Central memory CD8-positive, alpha-beta T cell (primary cell): Measurements from ENCODE around the gene FUZ.

ENCODE experiments used
- ATAC-seq: fragments of 150-1000 bp; cut with Tn5 transposase; replicated peaks from 2 replicates; pipeline ENCODE4 v1.10.0; 2022; ENCODE audit warnings: mild to moderate bottlenecking, moderate FRiP score, moderate number of reproducible peaks; ENCODE audit not compliant: poor library complexity, severe bottlenecking; ENCODE audit errors: extremely low read depth
- DNase-seq, 2 donors: peaks; one replicate each; pipeline ENCODE4 v3.0.0; 2021; ENCODE audit warnings: low spot score in 2 of 2
- H3K27ac Mint-ChIP-seq: one replicate; pipeline ENCODE4 v1.8.0; 2022; ENCODE audit warnings: low read depth, mild to moderate bottlenecking, moderate library complexity, mixed read lengths
- H3K27me3 Mint-ChIP-seq: one replicate; pipeline ENCODE4 v1.8.0; 2022; ENCODE audit warnings: mixed read lengths
- H3K36me3 Mint-ChIP-seq: one replicate; pipeline ENCODE4 v1.8.0; 2022; ENCODE audit warnings: mild to moderate bottlenecking, moderate library complexity, mixed read lengths; ENCODE audit not compliant: insufficient read depth
- H3K4me1 Mint-ChIP-seq: one replicate; pipeline ENCODE4 v1.8.0; 2022; ENCODE audit warnings: mixed read lengths
- H3K4me3 Mint-ChIP-seq: one replicate; pipeline ENCODE4 v1.8.0; 2022; ENCODE audit warnings: mild to moderate bottlenecking, moderate library complexity, mixed read lengths
- H3K9me3 Mint-ChIP-seq: one replicate; pipeline ENCODE4 v1.8.0; 2022; ENCODE audit warnings: mixed read lengths

The FUZ gene

DNA sequence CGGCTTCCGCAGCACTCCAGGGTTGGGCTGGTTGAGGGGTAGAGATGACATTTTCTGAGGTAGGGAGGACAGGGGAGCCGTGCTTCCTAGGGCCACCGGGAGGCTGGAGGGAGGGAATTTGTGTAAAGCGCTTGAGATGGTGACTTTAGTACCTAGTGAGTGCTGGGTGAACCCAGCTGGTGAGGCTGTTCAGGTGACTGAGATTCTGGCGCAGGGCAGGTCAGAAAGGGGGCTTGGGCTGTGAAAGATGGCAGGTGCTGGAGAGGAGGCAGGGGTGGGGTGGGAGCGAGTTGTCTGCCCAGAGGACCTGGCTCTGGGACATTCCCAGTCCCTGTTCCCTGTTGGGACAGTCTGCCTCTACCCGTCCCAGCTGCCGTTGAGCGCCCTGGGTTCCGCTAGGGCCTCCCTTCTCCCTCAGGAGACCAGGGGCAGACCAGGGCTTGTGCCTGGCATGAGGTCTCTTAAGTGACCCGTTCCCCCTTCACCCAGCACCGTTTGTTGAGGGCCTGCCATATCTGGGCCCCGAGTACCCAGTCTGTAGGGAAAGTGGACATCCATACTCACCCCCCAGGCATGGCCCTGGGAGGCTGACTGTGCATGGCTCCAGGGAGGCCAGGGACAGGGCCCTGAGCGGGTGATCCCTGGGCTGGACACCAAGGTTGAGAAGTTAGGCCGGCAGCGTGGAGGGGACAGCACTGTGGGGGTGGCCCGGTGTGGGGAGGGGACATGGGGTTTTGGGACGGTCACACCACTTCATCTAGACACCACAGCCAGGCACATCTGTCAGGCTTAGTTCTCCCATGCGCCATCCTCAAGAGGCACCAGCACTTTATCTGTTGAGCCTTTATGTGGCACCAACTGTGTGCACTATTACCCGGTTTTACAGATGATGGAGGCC, 42.8 kb upstream of the FUZ start:
- DNase-seq (no peak), ATAC-seq (no peak)
- Mint-ChIP-seq H3K4me1 (peaks cover 11% of the 10 kb centered on the region), H3K27me3 (no peaks in the 10 kb centered on the region), H3K36me3 (peaks cover 22% of the 10 kb centered on the region), H3K27ac (peak overlapping the region; percentile 79), H3K9me3 (no peaks in the 10 kb centered on the region), H3K4me3 (no peak overlapping the region)

DNA sequence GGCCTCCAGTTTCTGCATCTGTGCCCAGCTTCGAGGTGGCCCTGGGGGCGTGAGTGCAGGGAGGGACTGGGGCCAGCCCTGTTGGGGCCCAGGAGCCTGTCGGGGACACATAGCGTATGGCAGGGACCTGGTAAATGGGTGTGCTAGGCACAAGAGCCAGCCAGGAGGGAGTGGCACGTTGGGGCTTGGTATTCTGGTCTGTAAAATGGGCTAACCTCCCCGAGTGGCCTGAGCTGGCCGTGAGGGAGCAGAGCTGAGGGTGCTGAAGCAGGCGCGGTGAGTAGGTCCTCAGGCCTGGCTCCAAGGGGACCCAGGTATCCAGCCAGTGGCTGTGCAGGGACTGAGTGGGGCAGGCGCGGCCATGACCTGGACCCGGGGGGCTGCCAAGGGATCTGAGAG, 42.2 kb upstream of the FUZ start:
- Mint-ChIP-seq H3K27ac (peak overlapping the region; percentile 79), H3K4me3 (no peak overlapping the region), H3K36me3 (peaks cover 21% of the 10 kb centered on the region), H3K4me1 (peaks cover 16% of the 10 kb centered on the region), H3K27me3 (no peaks in the 10 kb centered on the region), H3K9me3 (no peaks in the 10 kb centered on the region)
- DNase-seq (no peak), ATAC-seq (no peak)

DNA sequence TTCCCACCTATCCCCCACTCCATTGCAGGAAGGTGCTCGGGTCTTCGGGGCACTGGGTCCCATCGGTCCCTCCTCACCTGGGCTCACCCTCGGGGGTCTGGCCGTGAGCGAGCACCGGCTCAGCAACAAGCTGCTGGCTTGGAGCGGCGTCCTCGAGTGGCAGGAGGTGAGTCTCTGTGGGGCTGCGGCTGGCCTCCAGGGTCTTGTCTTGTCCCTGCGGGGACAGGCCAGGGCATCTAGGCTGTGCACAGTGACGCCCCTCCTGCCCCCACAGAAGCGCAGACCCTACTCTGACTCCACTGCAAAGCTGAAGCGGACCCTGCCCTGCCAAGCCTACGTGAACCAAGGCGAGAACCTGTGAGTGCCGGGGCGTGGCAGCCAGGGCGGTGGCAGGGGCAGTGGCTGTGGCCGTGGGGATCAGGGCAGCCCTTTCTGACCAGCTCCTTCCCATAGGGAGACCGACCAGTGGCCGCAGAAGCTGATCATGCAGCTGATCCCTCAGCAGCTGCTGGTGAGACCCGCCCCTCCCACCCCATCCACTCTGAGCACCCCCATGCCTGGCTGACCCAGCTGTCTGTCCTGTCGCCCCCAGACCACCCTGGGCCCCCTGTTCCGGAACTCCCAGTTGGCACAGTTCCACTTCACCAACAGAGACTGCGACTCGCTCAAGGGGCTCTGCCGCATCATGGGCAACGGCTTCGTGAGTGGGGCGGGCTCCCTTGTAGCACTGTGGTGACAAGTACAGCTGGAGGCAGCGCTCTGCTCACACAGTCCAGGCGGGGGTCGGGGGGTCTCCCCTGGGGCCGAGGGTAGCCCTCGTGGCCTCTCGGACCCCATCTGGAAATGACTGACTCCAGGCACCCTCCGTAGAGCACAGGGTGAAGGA, 41.5 kb upstream of the FUZ start:
- DNase-seq = no peak
- Mint-ChIP-seq H3K4me1 (peaks cover 22% of the 10 kb centered on the region), H3K4me3 (no peak overlapping the region), H3K36me3 (peaks cover 21% of the 10 kb centered on the region), H3K9me3 (no peaks in the 10 kb centered on the region), H3K27me3 (no peaks in the 10 kb centered on the region), H3K27ac (peak overlapping the region; percentile 79)
- ATAC-seq = no peak

DNA sequence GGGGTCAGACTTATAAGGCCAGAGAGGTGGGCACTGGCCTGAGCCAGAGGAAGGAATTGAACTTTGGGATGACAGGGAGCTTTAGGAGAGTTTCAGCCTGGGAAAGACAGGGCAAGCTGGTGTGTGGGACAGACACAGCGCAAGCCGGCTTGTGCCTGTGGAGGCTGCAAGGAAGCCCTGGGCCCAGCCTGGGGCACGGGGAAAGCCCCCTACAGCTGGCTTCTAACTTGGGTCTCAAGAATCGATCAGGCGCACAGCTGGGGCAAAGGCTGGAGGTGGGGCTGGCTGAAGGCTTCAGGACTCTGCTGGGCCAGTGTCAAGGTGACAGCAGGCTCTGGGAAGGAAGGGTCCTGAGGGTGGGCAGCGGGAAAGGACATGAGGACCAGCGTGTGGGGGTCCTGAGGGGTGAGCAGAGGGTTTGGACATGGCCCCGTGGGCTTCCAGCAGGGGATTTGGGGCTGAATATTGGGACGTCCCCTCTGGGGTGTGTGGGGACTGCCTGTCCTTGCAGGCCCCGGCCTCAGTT, 40.8 kb upstream of the FUZ start:
- Mint-ChIP-seq H3K4me1 (peaks cover 27% of the 10 kb centered on the region), H3K36me3 (peaks cover 21% of the 10 kb centered on the region), H3K27ac (no peak overlapping the region), H3K27me3 (no peaks in the 10 kb centered on the region), H3K9me3 (peaks cover 4% of the 10 kb centered on the region), H3K4me3 (peak overlapping the region; percentile 3)
- no peak for ATAC-seq
- DNase-seq = no peak

DNA sequence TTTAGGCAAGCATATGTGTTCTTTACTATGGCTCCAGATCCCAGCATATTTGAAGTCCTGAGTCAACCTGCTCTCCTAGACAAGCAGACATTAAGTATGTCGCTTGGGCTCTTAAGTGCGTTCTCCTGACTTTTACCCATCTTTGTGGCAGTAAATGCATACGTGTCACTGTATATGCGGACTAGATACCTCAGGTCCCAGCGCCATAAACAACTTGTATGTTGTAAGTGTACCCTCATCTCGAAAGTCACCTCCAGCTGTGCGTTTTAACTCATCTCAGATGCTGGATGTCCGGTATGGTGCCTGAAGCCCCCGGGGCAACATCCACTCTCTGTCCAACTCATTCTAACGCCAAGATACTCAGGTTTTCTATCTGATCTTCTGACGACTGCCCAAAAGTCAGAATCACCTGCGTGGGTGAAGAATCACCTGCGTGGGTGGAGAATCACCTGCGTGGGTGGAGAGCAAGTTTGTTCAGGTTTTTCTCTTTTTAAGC, 39.6 kb upstream of the FUZ start:
- Mint-ChIP-seq H3K9me3 (peaks cover 5% of the 10 kb centered on the region), H3K27me3 (no peaks in the 10 kb centered on the region), H3K27ac (peak overlapping the region; percentile 69), H3K36me3 (peaks cover 16% of the 10 kb centered on the region), H3K4me3 (peak overlapping the region; percentile 85), H3K4me1 (peaks cover 38% of the 10 kb centered on the region)
- ATAC-seq = no peak
- no peak for DNase-seq

DNA sequence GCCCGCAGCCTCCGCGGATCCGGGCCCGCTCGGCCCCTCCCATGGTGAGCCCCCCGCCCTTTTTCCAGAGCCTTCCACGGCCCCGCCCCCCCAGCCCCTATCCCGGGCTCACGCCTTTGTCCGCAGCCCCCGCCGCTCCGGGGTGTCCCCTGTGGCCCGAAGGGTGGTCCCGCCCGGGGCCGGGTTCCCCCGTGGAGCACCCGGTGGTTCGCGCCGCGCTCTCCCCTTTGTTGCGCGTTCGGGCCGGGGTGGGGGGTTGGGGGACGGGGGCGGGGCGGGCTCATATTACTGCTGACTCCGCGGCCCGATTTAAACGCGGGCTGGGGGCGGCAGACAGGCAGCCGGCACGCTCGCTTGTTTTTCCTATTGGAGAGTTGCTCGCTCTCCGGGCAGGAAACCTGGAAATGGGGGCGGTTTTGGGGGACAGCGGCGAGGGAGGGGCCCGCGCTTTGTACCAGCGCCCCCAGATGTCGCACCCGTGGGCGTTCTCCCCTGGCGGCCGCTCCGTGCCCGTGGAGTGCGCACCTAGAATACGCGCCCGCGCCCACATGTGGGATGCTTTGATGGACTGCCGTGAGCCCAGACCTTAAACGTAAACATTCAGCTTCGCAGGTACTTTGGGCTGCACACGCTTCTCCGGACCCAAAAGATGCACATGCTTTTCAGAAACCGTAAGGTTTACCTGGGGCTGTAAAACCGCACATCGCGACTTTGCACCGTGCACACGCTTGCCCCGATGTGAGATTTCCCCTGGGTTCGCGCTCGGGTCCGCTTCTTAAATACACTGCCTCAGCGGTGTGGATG, 38.6 kb upstream of the FUZ start:
- DNase-seq (no peak), ATAC-seq (no peak)
- Mint-ChIP-seq H3K4me3 (peak overlapping the region; percentile 85), H3K4me1 (peaks cover 38% of the 10 kb centered on the region), H3K36me3 (peaks cover 17% of the 10 kb centered on the region), H3K9me3 (peaks cover 5% of the 10 kb centered on the region), H3K27me3 (no peaks in the 10 kb centered on the region), H3K27ac (peak overlapping the region; percentile 69)

DNA sequence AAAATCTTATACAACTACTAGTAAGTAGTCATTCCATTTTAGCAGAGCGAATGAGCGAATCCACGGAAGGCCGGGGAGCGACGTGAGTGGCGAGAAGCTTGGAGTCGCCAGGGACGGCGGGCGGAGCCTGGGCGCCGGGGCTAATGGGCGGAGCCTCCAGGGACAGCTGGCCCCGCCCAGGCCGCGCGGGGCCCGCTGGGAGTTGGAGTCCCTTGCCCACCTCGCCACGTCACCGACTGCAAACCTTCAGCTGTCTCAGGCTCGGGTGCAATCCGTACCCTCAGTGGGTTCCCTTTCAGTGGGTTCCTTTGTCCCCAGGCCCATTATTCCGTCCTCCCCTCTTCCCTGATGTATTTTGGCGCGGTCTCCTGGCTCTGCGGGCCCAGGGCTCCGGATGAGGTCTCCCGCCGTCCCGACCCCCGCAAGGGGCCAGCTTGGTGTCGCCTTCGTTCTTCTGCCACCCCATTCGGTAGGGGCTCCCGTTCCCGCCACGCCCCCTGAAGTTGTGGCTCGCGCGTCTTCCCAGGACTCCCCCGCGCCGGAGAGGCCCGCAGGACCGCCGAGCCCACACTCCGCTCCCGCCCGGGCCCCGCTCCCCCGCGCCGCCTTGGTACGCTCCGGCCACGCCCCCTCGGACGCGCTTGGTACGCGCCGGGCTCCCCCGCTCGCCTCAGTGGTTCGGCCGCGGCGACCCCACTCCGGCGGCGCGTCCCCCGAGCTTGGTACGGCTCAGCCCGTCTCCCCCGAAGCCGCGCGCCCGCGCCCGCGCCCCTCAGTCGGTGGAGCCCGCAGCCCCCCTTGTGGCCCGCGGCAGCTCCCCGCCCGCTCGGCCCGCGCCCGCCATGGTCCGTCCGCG, 37.6 kb upstream of the FUZ start, which contains the start of gene PTOV1:
TSS of gene PTOV1 (plus strand) at position 673 of the 856 bp plus-strand sequence.
- no peaks in the 10 kb centered on the region for H3K27me3 Mint-ChIP-seq
- peak within 1 kb of the TSS; percentile 85 for H3K4me3 Mint-ChIP-seq
- peak within 1 kb of the TSS; percentile 74 for H3K27ac Mint-ChIP-seq
- ATAC-seq = peak; percentile 89
- H3K9me3 Mint-ChIP-seq = peaks cover 5% of the 10 kb centered on the region
- H3K36me3 Mint-ChIP-seq = peaks cover 14% of the 10 kb centered on the region
- H3K4me1 Mint-ChIP-seq = peaks cover 38% of the 10 kb centered on the region
- peak; percentile 78 to 86 for DNase-seq

DNA sequence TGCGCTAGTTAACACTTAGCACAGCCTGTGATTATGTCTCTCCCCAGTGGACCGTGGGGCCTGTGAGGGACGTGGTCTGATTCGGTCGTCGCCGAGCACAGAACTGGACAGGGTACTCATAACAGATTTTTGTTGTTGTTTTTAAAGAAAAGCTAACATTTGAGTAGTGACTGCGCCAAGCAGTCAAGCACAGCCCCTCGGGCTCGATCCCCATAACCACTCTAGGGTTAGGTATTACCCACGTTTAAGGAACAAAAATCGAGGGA, 37.1 kb upstream of the FUZ start:
- no peaks in the 10 kb centered on the region for H3K27me3 Mint-ChIP-seq
- peaks cover 38% of the 10 kb centered on the region for H3K4me1 Mint-ChIP-seq
- H3K27ac Mint-ChIP-seq = peak overlapping the region; percentile 74
- DNase-seq = no peak
- H3K9me3 Mint-ChIP-seq = peaks cover 5% of the 10 kb centered on the region
- peak overlapping the region; percentile 85 for H3K4me3 Mint-ChIP-seq
- no peak for ATAC-seq
- H3K36me3 Mint-ChIP-seq = peaks cover 11% of the 10 kb centered on the region

DNA sequence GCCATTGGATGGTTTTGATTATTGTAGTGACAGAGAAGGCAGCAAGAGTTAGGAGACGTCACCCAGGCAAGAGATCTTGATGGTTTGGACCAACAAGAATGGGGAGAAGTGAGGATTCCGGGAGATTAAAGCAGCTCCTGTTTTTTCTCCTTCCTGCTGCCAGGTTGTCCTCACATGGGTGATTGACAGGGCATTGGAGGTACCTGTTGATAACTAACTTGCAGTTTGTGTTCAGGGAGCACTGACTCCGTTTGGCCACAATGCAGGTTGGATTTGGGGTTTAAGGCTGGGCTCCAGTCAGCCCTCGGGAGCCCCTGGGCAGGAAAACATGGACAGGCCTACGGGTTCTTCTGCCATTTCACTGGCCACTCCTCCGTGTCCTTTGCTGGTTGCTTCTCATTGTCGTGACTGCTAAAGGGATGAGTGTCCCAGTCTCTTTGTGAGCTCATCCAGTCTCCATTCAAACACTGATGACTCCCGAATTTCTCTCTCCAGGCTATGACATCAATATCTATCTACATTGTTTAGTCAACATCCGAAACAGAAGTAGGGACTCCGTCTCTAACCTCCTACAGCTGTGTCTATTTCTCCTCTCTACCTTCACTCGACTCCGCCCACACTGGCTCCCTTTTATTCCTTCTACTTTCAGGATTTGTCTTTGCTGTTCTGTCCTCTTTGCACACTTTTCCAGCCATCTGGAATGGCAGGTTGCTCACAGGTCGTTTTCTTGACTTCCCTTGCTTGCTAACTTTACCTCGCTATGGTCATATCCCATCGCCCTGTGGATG, 36.5 kb upstream of the FUZ start:
- H3K27me3 Mint-ChIP-seq = no peaks in the 10 kb centered on the region
- H3K36me3 Mint-ChIP-seq = peaks cover 11% of the 10 kb centered on the region

DNA sequence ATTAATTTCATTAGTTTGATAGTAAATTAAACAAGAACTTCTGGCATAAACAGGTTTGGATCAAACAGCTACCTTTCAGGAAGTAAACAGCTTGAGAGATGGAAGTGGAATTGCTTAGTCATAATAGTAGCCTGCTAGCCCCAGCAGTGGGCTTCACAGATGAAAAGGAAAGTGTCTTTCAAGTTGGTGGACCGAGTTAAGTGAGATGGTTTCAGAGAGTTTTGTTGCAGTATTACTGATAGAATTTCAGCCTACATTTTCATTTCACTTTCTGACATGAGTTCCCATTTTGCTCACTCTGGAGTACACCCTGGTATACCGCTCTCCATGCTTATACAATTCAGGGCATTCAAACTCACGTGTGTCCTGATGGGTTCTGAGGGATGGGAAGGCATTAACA, 35.8 kb upstream of the FUZ start:
- DNase-seq = no peak
- Mint-ChIP-seq H3K27me3 (no peaks in the 10 kb centered on the region), H3K27ac (no peak overlapping the region), H3K9me3 (peaks cover 5% of the 10 kb centered on the region), H3K36me3 (peaks cover 11% of the 10 kb centered on the region), H3K4me3 (peak overlapping the region; percentile 48), H3K4me1 (peaks cover 38% of the 10 kb centered on the region)
- ATAC-seq = no peak

More for the DNA sequence above, 36.5 kb upstream of the FUZ start:
- DNase-seq = no peak
- ATAC-seq = no peak
- H3K4me1 Mint-ChIP-seq = peaks cover 38% of the 10 kb centered on the region
- peak overlapping the region; percentile 74 for H3K27ac Mint-ChIP-seq
- H3K9me3 Mint-ChIP-seq = peaks cover 5% of the 10 kb centered on the region
- H3K4me3 Mint-ChIP-seq = peak overlapping the region; percentile 85
